ENCODE data around the gene ATP10D.

Gene ATP10D

GRCh38 chr4:47500776-47501175, 15.7 kb downstream of the ATP10D start:
- no peak for DNase-seq
- no peak overlapping the region for H3K4me2 ChIP-seq (ENCODE audit: low read length)
- H2BK15ac ChIP-seq (replicated peaks; ENCODE audit: low read depth): no peak overlapping the region
- H3K4ac ChIP-seq (ENCODE audit: low read depth, low read length): no peak overlapping the region
- no peak overlapping the region for H3K9ac ChIP-seq (ENCODE audit: low read length)
- H3K79me1 ChIP-seq (ENCODE audit: low read length): no peaks in the 10 kb centered on the region
- H2AK5ac ChIP-seq (ENCODE audit: low read length): no peak overlapping the region
- H3K18ac ChIP-seq (ENCODE audit: low read length): no peak overlapping the region
- no peaks in the 10 kb centered on the region for H3K79me2 ChIP-seq (ENCODE audit: control insufficient read depth, insufficient read depth, low read length)
- no peak overlapping the region for H3K27ac ChIP-seq (ENCODE audit: low read depth, low read length)
- no peak overlapping the region for H3K23ac ChIP-seq (ENCODE audit: low read length)
- H3K27me3 ChIP-seq (ENCODE audit: insufficient read depth, low read length, poor library complexity): no peaks in the 10 kb centered on the region
- no peaks in the 10 kb centered on the region for H3K4me1 ChIP-seq (ENCODE audit: control insufficient read depth, low read depth, low read length)
- no peak overlapping the region for H2BK5ac ChIP-seq (ENCODE audit: low read length)
- no peaks in the 10 kb centered on the region for H3K36me3 ChIP-seq (ENCODE audit: control insufficient read depth, insufficient read depth, low read length)
- no CpG with 5 or more reads among the region's 3 CpGs for WGBS (ENCODE audit: extremely low coverage, insufficient coverage, low lambda C conversion rate)
- H4K5ac ChIP-seq (ENCODE audit: low read length): no peak overlapping the region
- no peak overlapping the region for H4K8ac ChIP-seq (ENCODE audit: low read depth, low read length)
- H3K56ac ChIP-seq (ENCODE audit: low read length): no peak overlapping the region
- no peak overlapping the region for H3K4me3 ChIP-seq (ENCODE audit: low read length)
- no peak overlapping the region for H2BK120ac ChIP-seq (ENCODE audit: low read depth, low read length)

GRCh38 chr4:47505147-47505546, 20.1 kb downstream of the ATP10D start:
- Histone ChIP-seq H2BK15ac (replicated peaks; ENCODE audit: low read depth) (no peak overlapping the region), H3K4me1 (ENCODE audit: control insufficient read depth, low read depth, low read length) (no peaks in the 10 kb centered on the region), H3K23ac (ENCODE audit: low read length) (no peak overlapping the region), H4K8ac (ENCODE audit: low read depth, low read length) (no peak overlapping the region), H2BK120ac (ENCODE audit: low read depth, low read length) (no peak overlapping the region), H3K27me3 (ENCODE audit: insufficient read depth, low read length, poor library complexity) (no peaks in the 10 kb centered on the region), H3K4me3 (ENCODE audit: low read length) (no peak overlapping the region), H4K5ac (ENCODE audit: low read length) (no peak overlapping the region), H3K36me3 (ENCODE audit: control insufficient read depth, insufficient read depth, low read length) (no peaks in the 10 kb centered on the region), H3K56ac (ENCODE audit: low read length) (no peak overlapping the region), H2AK5ac (ENCODE audit: low read length) (no peak overlapping the region), H3K27ac (ENCODE audit: low read depth, low read length) (no peak overlapping the region), H3K79me2 (ENCODE audit: control insufficient read depth, insufficient read depth, low read length) (no peaks in the 10 kb centered on the region), H3K18ac (ENCODE audit: low read length) (no peak overlapping the region), H3K4ac (ENCODE audit: low read depth, low read length) (no peak overlapping the region), H3K79me1 (ENCODE audit: low read length) (no peaks in the 10 kb centered on the region), H3K4me2 (ENCODE audit: low read length) (no peak overlapping the region), H3K9ac (ENCODE audit: low read length) (no peak overlapping the region), H2BK5ac (ENCODE audit: low read length) (no peak overlapping the region)
- WGBS (ENCODE audit: extremely low coverage, insufficient coverage, low lambda C conversion rate): no CpG with 5 or more reads among the region's 3 CpGs
- DNase-seq: no peak

GRCh38 chr4:47505666-47506065, 20.6 kb downstream of the ATP10D start:
- WGBS (ENCODE audit: extremely low coverage, insufficient coverage, low lambda C conversion rate): no CpG with 5 or more reads among the region's 3 CpGs
- DNase-seq: no peak
- no peak overlapping the region for H3K27ac ChIP-seq (ENCODE audit: low read depth, low read length)
- H2AK5ac ChIP-seq (ENCODE audit: low read length): no peak overlapping the region
- H4K8ac ChIP-seq (ENCODE audit: low read depth, low read length): no peak overlapping the region
- no peak overlapping the region for H4K5ac ChIP-seq (ENCODE audit: low read length)
- no peak overlapping the region for H3K4me3 ChIP-seq (ENCODE audit: low read length)
- no peaks in the 10 kb centered on the region for H3K27me3 ChIP-seq (ENCODE audit: insufficient read depth, low read length, poor library complexity)
- no peak overlapping the region for H3K9ac ChIP-seq (ENCODE audit: low read length)
- no peaks in the 10 kb centered on the region for H3K36me3 ChIP-seq (ENCODE audit: control insufficient read depth, insufficient read depth, low read length)
- H2BK120ac ChIP-seq (ENCODE audit: low read depth, low read length): no peak overlapping the region
- H3K18ac ChIP-seq (ENCODE audit: low read length): no peak overlapping the region
- H3K56ac ChIP-seq (ENCODE audit: low read length): no peak overlapping the region
- no peak overlapping the region for H3K4ac ChIP-seq (ENCODE audit: low read depth, low read length)
- H3K79me1 ChIP-seq (ENCODE audit: low read length): no peaks in the 10 kb centered on the region
- no peak overlapping the region for H3K4me2 ChIP-seq (ENCODE audit: low read length)
- no peak overlapping the region for H2BK15ac ChIP-seq (replicated peaks; ENCODE audit: low read depth)
- no peak overlapping the region for H2BK5ac ChIP-seq (ENCODE audit: low read length)
- no peaks in the 10 kb centered on the region for H3K79me2 ChIP-seq (ENCODE audit: control insufficient read depth, insufficient read depth, low read length)
- no peaks in the 10 kb centered on the region for H3K4me1 ChIP-seq (ENCODE audit: control insufficient read depth, low read depth, low read length)
- no peak overlapping the region for H3K23ac ChIP-seq (ENCODE audit: low read length)

GRCh38 chr4:47510506-47511143, 25.6 kb downstream of the ATP10D start:
- H3K4ac ChIP-seq (ENCODE audit: low read depth, low read length): no peak overlapping the region
- H2BK5ac ChIP-seq (ENCODE audit: low read length): no peak overlapping the region
- H3K56ac ChIP-seq (ENCODE audit: low read length): no peak overlapping the region
- no peak overlapping the region for H3K4me2 ChIP-seq (ENCODE audit: low read length)
- H3K27me3 ChIP-seq (ENCODE audit: insufficient read depth, low read length, poor library complexity): no peaks in the 10 kb centered on the region
- no peaks in the 10 kb centered on the region for H3K4me1 ChIP-seq (ENCODE audit: control insufficient read depth, low read depth, low read length)
- no peak overlapping the region for H2AK5ac ChIP-seq (ENCODE audit: low read length)
- H3K27ac ChIP-seq (ENCODE audit: low read depth, low read length): no peak overlapping the region
- no peak overlapping the region for H3K4me3 ChIP-seq (ENCODE audit: low read length)
- no peak overlapping the region for H4K5ac ChIP-seq (ENCODE audit: low read length)
- no peak overlapping the region for H4K8ac ChIP-seq (ENCODE audit: low read depth, low read length)
- peak overlapping the region; percentile 7 for H2BK15ac ChIP-seq (replicated peaks; ENCODE audit: low read depth)
- H3K23ac ChIP-seq (ENCODE audit: low read length): no peak overlapping the region
- peak; percentile 1 for DNase-seq
- no peak overlapping the region for H2BK120ac ChIP-seq (ENCODE audit: low read depth, low read length)
- no peak overlapping the region for H3K18ac ChIP-seq (ENCODE audit: low read length)
- no peaks in the 10 kb centered on the region for H3K79me2 ChIP-seq (ENCODE audit: control insufficient read depth, insufficient read depth, low read length)
- H3K9ac ChIP-seq (ENCODE audit: low read length): no peak overlapping the region
- H3K36me3 ChIP-seq (ENCODE audit: control insufficient read depth, insufficient read depth, low read length): no peaks in the 10 kb centered on the region
- no CpG with 5 or more reads among the region's 2 CpGs for WGBS (ENCODE audit: extremely low coverage, insufficient coverage, low lambda C conversion rate)
- H3K79me1 ChIP-seq (ENCODE audit: low read length): no peaks in the 10 kb centered on the region

GRCh38 chr4:47513461-47513860, 28.4 kb downstream of the ATP10D start:
- H3K4me2 ChIP-seq (ENCODE audit: low read length): no peak overlapping the region
- no CpG with 5 or more reads among the region's 1 CpG for WGBS (ENCODE audit: extremely low coverage, insufficient coverage, low lambda C conversion rate)
- H3K79me2 ChIP-seq (ENCODE audit: control insufficient read depth, insufficient read depth, low read length): no peaks in the 10 kb centered on the region
- no peak overlapping the region for H3K9ac ChIP-seq (ENCODE audit: low read length)
- no peak overlapping the region for H3K4ac ChIP-seq (ENCODE audit: low read depth, low read length)
- no peaks in the 10 kb centered on the region for H3K36me3 ChIP-seq (ENCODE audit: control insufficient read depth, insufficient read depth, low read length)
- H2BK120ac ChIP-seq (ENCODE audit: low read depth, low read length): no peak overlapping the region
- no peak overlapping the region for H2BK5ac ChIP-seq (ENCODE audit: low read length)
- H3K4me1 ChIP-seq (ENCODE audit: control insufficient read depth, low read depth, low read length): no peaks in the 10 kb centered on the region
- no peak overlapping the region for H3K56ac ChIP-seq (ENCODE audit: low read length)
- no peak overlapping the region for H3K18ac ChIP-seq (ENCODE audit: low read length)
- H3K79me1 ChIP-seq (ENCODE audit: low read length): no peaks in the 10 kb centered on the region
- H4K8ac ChIP-seq (ENCODE audit: low read depth, low read length): no peak overlapping the region
- H3K23ac ChIP-seq (ENCODE audit: low read length): no peak overlapping the region
- no peak overlapping the region for H3K27ac ChIP-seq (ENCODE audit: low read depth, low read length)
- H4K5ac ChIP-seq (ENCODE audit: low read length): no peak overlapping the region
- no peak overlapping the region for H3K4me3 ChIP-seq (ENCODE audit: low read length)
- no peak overlapping the region for H2AK5ac ChIP-seq (ENCODE audit: low read length)
- H3K27me3 ChIP-seq (ENCODE audit: insufficient read depth, low read length, poor library complexity): no peaks in the 10 kb centered on the region
- no peak for DNase-seq
- H2BK15ac ChIP-seq (replicated peaks; ENCODE audit: low read depth): no peak overlapping the region

- no peaks in the 10 kb centered on the region for H3K4me1 ChIP-seq (ENCODE audit: control insufficient read depth, low read depth, low read length)
These were observed 34.3 kb downstream of the ATP10D start for GRCh38 chr4:47519239-47519883.

More at GRCh38 chr4:47519239-47519883, 34.3 kb downstream of the ATP10D start:
- no peak overlapping the region for H3K23ac ChIP-seq (ENCODE audit: low read length)
- no peaks in the 10 kb centered on the region for H3K36me3 ChIP-seq (ENCODE audit: control insufficient read depth, insufficient read depth, low read length)
- H3K56ac ChIP-seq (ENCODE audit: low read length): no peak overlapping the region
- no peak for DNase-seq
- no peak overlapping the region for H3K18ac ChIP-seq (ENCODE audit: low read length)
- H3K27me3 ChIP-seq (ENCODE audit: insufficient read depth, low read length, poor library complexity): no peaks in the 10 kb centered on the region
- no peak overlapping the region for H4K5ac ChIP-seq (ENCODE audit: low read length)
- H3K27ac ChIP-seq (ENCODE audit: low read depth, low read length): no peak overlapping the region
- H3K4me3 ChIP-seq (ENCODE audit: low read length): no peak overlapping the region
- no peaks in the 10 kb centered on the region for H3K79me2 ChIP-seq (ENCODE audit: control insufficient read depth, insufficient read depth, low read length)
- H2BK15ac ChIP-seq (replicated peaks; ENCODE audit: low read depth): no peak overlapping the region
- no peaks in the 10 kb centered on the region for H3K79me1 ChIP-seq (ENCODE audit: low read length)
- no peak overlapping the region for H2BK120ac ChIP-seq (ENCODE audit: low read depth, low read length)
- H3K4ac ChIP-seq (ENCODE audit: low read depth, low read length): no peak overlapping the region
- no peak overlapping the region for H3K4me2 ChIP-seq (ENCODE audit: low read length)
- no peak overlapping the region for H2BK5ac ChIP-seq (ENCODE audit: low read length)
- no peak overlapping the region for H3K9ac ChIP-seq (ENCODE audit: low read length)
- H4K8ac ChIP-seq (ENCODE audit: low read depth, low read length): no peak overlapping the region
- no peak overlapping the region for H2AK5ac ChIP-seq (ENCODE audit: low read length)
- no CpG with 5 or more reads among the region's 3 CpGs for WGBS (ENCODE audit: extremely low coverage, insufficient coverage, low lambda C conversion rate)
